Measurements from ENCODE around the gene ASF1B.
"Not testable (repeated sequence)": the region's sequence is repeated elsewhere in the genome, so short reads cannot be mapped to it uniquely, and the experiment has no call there.

Gene ASF1B

GRCh38 chr19:14136509-14137281 lies at the start of gene ASF1B:
ASF1B (minus strand) TSS chr19:14136589; CDS start chr19:14136456, 133 bp downstream.
- peak; percentile 100 for DNase-seq (ENCODE audit: low spot score)

GRCh38 chr19:14185691-14186090 lies 49.3 kb upstream of the ASF1B start:
- DNase-seq (ENCODE audit: low spot score) = not testable (repeated sequence)

GRCh38 chr19:14185158-14185557 lies 48.8 kb upstream of the ASF1B start:
- DNase-seq (ENCODE audit: low spot score) = no peak

- DNase-seq (ENCODE audit: low spot score) = no peak
Measured at GRCh38 chr19:14183741-14184350, 47.5 kb upstream of the ASF1B start.

- no peak for DNase-seq (ENCODE audit: low spot score)
Measured at GRCh38 chr19:14182476-14182875, 46.1 kb upstream of the ASF1B start.

- DNase-seq (ENCODE audit: low spot score) = no peak
Measured at GRCh38 chr19:14181906-14182305, 45.5 kb upstream of the ASF1B start.

GRCh38 chr19:14181199-14181598 lies 44.8 kb upstream of the ASF1B start:
- DNase-seq (ENCODE audit: low spot score) = not testable (repeated sequence)

GRCh38 chr19:14177496-14178074 lies 41.2 kb upstream of the ASF1B start:
- DNase-seq (ENCODE audit: low spot score) = no peak

GRCh38 chr19:14175351-14175792 lies 39.0 kb upstream of the ASF1B start:
- no peak for DNase-seq (ENCODE audit: low spot score)

GRCh38 chr19:14174883-14175282 lies 38.5 kb upstream of the ASF1B start:
- DNase-seq (ENCODE audit: low spot score) = no peak

- no peak for DNase-seq (ENCODE audit: low spot score)
Measured at GRCh38 chr19:14168993-14169392, 32.6 kb upstream of the ASF1B start.

GRCh38 chr19:14168259-14168972 lies 32.0 kb upstream of the ASF1B start:
- DNase-seq (ENCODE audit: low spot score) = no peak

GRCh38 chr19:14167576-14168138 lies 31.3 kb upstream of the ASF1B start:
- DNase-seq (ENCODE audit: low spot score) = peak; percentile 30

- DNase-seq (ENCODE audit: low spot score) = no peak
Measured at GRCh38 chr19:14166999-14167575, 30.7 kb upstream of the ASF1B start.

- DNase-seq (ENCODE audit: low spot score) = no peak
Measured at GRCh38 chr19:14165990-14166830, 29.8 kb upstream of the ASF1B start.

GRCh38 chr19:14164724-14165493 lies 28.5 kb upstream of the ASF1B start:
- no peak for DNase-seq (ENCODE audit: low spot score)

- no peak for DNase-seq (ENCODE audit: low spot score)
Measured at GRCh38 chr19:14164082-14164481, 27.7 kb upstream of the ASF1B start.

GRCh38 chr19:14162871-14163297 lies 26.5 kb upstream of the ASF1B start:
- DNase-seq (ENCODE audit: low spot score) = no peak

GRCh38 chr19:14161305-14161704 lies 24.9 kb upstream of the ASF1B start:
- DNase-seq (ENCODE audit: low spot score) = no peak
